ENCODE results near the gene PDCD1.

The PDCD1 gene

GRCh38 chr2:241895712-241896641 is 37.3 kb upstream of the PDCD1 start:
- no peaks in the 10 kb centered on the region for H3K27me3 ChIP-seq (ENCODE audit: low read depth, low read length)
- H4K20me1 ChIP-seq (ENCODE audit: insufficient read depth, low read length), result 0 out of 2 replicates have a peak, but pooled peaks cover 3% of the 10 kb centered on the region
- H3K27ac ChIP-seq (ENCODE audit: low read length), result no peak overlapping the region
- H3K4me3 ChIP-seq (ENCODE audit: low read length), result no peak overlapping the region
- H3K36me3 ChIP-seq (replicated peaks; ENCODE audit: low read depth, low read length), result no peaks in the 10 kb centered on the region
- no peak overlapping the region for H3K9ac ChIP-seq (ENCODE audit: low read length)
- no peak overlapping the region for H3K4me2 ChIP-seq (ENCODE audit: low read length)
- TF ChIP-seq EZH2phosphoT487 (IDR thresholded peaks at IDR 0.05; ENCODE audit: low read depth) (no peak), CTCF (IDR thresholded peaks at IDR 0.05; ENCODE audit: low read depth, low read length) (no peak)
- no peaks in the 10 kb centered on the region for H3K4me1 ChIP-seq (ENCODE audit: low read length)
- no peaks in the 10 kb centered on the region for H3K9me3 ChIP-seq (ENCODE audit: insufficient read depth, low read length)
- no peaks in the 10 kb centered on the region for H3K79me2 ChIP-seq (ENCODE audit: low read length)
- H2AFZ ChIP-seq (ENCODE audit: low read depth, low read length), result no peak overlapping the region

- TF ChIP-seq CTCF (IDR thresholded peaks at IDR 0.05; ENCODE audit: low read depth, low read length), result no peak
- no peak for TF ChIP-seq EZH2phosphoT487 (IDR thresholded peaks at IDR 0.05; ENCODE audit: low read depth)
- Histone ChIP-seq H3K4me3 (ENCODE audit: low read length) (no peak overlapping the region), H3K4me2 (ENCODE audit: low read length) (no peak overlapping the region), H3K27me3 (ENCODE audit: low read depth, low read length) (no peaks in the 10 kb centered on the region), H3K36me3 (replicated peaks; ENCODE audit: low read depth, low read length) (no peaks in the 10 kb centered on the region), H3K4me1 (ENCODE audit: low read length) (no peaks in the 10 kb centered on the region), H3K79me2 (ENCODE audit: low read length) (no peaks in the 10 kb centered on the region), H3K27ac (ENCODE audit: low read length) (no peak overlapping the region), H3K9me3 (ENCODE audit: insufficient read depth, low read length) (no peaks in the 10 kb centered on the region), H4K20me1 (ENCODE audit: insufficient read depth, low read length) (0 out of 2 replicates have a peak, but pooled peaks cover 3% of the 10 kb centered on the region), H2AFZ (ENCODE audit: low read depth, low read length) (no peak overlapping the region), H3K9ac (ENCODE audit: low read length) (no peak overlapping the region)
Measured at GRCh38 chr2:241895427-241895711, 36.7 kb upstream of the PDCD1 start.

GRCh38 chr2:241894681-241895426 is 36.2 kb upstream of the PDCD1 start:
- Histone ChIP-seq H3K4me1 (ENCODE audit: low read length) (no peaks in the 10 kb centered on the region), H3K9ac (ENCODE audit: low read length) (no peak overlapping the region)

More at GRCh38 chr2:241894681-241895426, 36.2 kb upstream of the PDCD1 start:
- no peaks in the 10 kb centered on the region for H3K36me3 ChIP-seq (replicated peaks; ENCODE audit: low read depth, low read length)
- 0 out of 2 replicates have a peak, but pooled peaks cover 3% of the 10 kb centered on the region for H4K20me1 ChIP-seq (ENCODE audit: insufficient read depth, low read length)
- H3K79me2 ChIP-seq (ENCODE audit: low read length), result no peaks in the 10 kb centered on the region
- no peaks in the 10 kb centered on the region for H3K27me3 ChIP-seq (ENCODE audit: low read depth, low read length)
- H3K4me3 ChIP-seq (ENCODE audit: low read length), result no peak overlapping the region
- H3K27ac ChIP-seq (ENCODE audit: low read length), result no peak overlapping the region
- no peaks in the 10 kb centered on the region for H3K9me3 ChIP-seq (ENCODE audit: insufficient read depth, low read length)
- H3K4me2 ChIP-seq (ENCODE audit: low read length), result no peak overlapping the region
- TF ChIP-seq EZH2phosphoT487 (IDR thresholded peaks at IDR 0.05; ENCODE audit: low read depth) (no peak), CTCF (IDR thresholded peaks at IDR 0.05; ENCODE audit: low read depth, low read length) (no peak)
- no peak overlapping the region for H2AFZ ChIP-seq (ENCODE audit: low read depth, low read length)
